ENCODE measurements around the gene MYRFL. TPM values are rescaled to one million over a fixed set of nuclear protein-coding genes. Genes with fewer than 3 reads are reported as not detected.

MYRFL gene
- total RNA-seq, 1 experiment from 2014 or later, result 0.57 TPM

GRCh38 chr12:69905801-69906200, 80.8 kb downstream of the MYRFL start:
- no peaks in the 10 kb centered on the region for H3K23me2 ChIP-seq (ENCODE audit: insufficient read length, low read depth, low read length, poor library complexity, severe bottlenecking)
- no peak overlapping the region for H2BK12ac ChIP-seq (ENCODE audit: insufficient read length, low read depth, low read length)
- H3T11ph ChIP-seq (ENCODE audit: low read length), result no peak overlapping the region
- Mint-ChIP-seq H3K27ac (no peak overlapping the region), H3K4me1 (peaks cover 11 to 16% of the 10 kb centered on the region in 2 experiments), H3K36me3 (ENCODE audit: insufficient read depth in 1 of 3, low read depth in 3 of 3) (no peaks in the 10 kb centered on the region; a peak in 1 of 7 replicates), H3K4me3 (no peak overlapping the region), H3K27me3 (ENCODE audit: low read depth) (no peaks in the 10 kb centered on the region), H3K9me3 (no peaks in the 10 kb centered on the region)
- no peaks in the 10 kb centered on the region for H3K27me3 ChIP-seq (ENCODE audit: insufficient read depth, low read length)
- no peaks in the 10 kb centered on the region for H3K9me3 ChIP-seq (ENCODE audit: control insufficient read depth, low read depth, low read length)
- no peaks in the 10 kb centered on the region for H3K79me1 ChIP-seq (ENCODE audit: insufficient read depth, low read depth, low read length, poor library complexity, severe bottlenecking)
- no peak overlapping the region for H2BK120ac ChIP-seq (ENCODE audit: low read depth, low read length, poor library complexity, severe bottlenecking)
- no peak overlapping the region for H2BK15ac ChIP-seq (ENCODE audit: low read depth, low read length)
- no peak for DNase-seq
- H3K9ac ChIP-seq (ENCODE audit: extremely low read depth, insufficient read length, low read length), result no peak overlapping the region
- H2BK20ac ChIP-seq (ENCODE audit: low read depth, low read length, poor library complexity, severe bottlenecking), result no peak overlapping the region
- no peak overlapping the region for H3K56ac ChIP-seq (ENCODE audit: insufficient read length, low read depth, low read length)
- H3K18ac ChIP-seq (ENCODE audit: insufficient read length, low read depth, low read length), result no peak overlapping the region
- H2BK5ac ChIP-seq (ENCODE audit: insufficient read length, low read length), result no peak overlapping the region
- no peak overlapping the region for H4K8ac ChIP-seq (replicated peaks; ENCODE audit: insufficient read length, low read depth, low read length)
- H3K79me2 ChIP-seq (ENCODE audit: insufficient read depth, low read length), result no peaks in the 10 kb centered on the region
- H3K4me2 ChIP-seq (ENCODE audit: insufficient read depth, insufficient read length, low read length), result no peak overlapping the region
- H2AK5ac ChIP-seq (ENCODE audit: insufficient read length, low read length), result no peak overlapping the region
- no peak overlapping the region for H3K4ac ChIP-seq (ENCODE audit: low read depth, low read length)
- H4K20me1 ChIP-seq (ENCODE audit: control insufficient read depth, insufficient read depth, insufficient read length), result no peaks in the 10 kb centered on the region
- no peak overlapping the region for H3K27ac ChIP-seq (ENCODE audit: insufficient read length, low read depth, low read length)
- H4K91ac ChIP-seq (ENCODE audit: insufficient read length, low read depth, low read length), result no peak overlapping the region
- H4K5ac ChIP-seq (ENCODE audit: insufficient read length, low read depth, low read length), result no peak overlapping the region
- TF ChIP-seq, protein P1, sequence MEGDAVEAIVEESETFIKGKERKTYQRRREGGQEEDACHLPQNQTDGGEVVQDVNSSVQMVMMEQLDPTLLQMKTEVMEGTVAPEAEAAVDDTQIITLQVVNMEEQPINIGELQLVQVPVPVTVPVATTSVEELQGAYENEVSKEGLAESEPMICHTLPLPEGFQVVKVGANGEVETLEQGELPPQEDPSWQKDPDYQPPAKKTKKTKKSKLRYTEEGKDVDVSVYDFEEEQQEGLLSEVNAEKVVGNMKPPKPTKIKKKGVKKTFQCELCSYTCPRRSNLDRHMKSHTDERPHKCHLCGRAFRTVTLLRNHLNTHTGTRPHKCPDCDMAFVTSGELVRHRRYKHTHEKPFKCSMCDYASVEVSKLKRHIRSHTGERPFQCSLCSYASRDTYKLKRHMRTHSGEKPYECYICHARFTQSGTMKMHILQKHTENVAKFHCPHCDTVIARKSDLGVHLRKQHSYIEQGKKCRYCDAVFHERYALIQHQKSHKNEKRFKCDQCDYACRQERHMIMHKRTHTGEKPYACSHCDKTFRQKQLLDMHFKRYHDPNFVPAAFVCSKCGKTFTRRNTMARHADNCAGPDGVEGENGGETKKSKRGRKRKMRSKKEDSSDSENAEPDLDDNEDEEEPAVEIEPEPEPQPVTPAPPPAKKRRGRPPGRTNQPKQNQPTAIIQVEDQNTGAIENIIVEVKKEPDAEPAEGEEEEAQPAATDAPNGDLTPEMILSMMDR (conservative IDR thresholded peaks at IDR 0.05), result no peak
- H3K23ac ChIP-seq (ENCODE audit: insufficient read length, low read depth, low read length), result no peak overlapping the region
- H2AFZ ChIP-seq (ENCODE audit: low read length), result no peak overlapping the region
- no CpG with 5 or more reads among the region's 1 CpG for WGBS (ENCODE audit: extremely low coverage, insufficient read length, low lambda C conversion rate)
- H3K14ac ChIP-seq (ENCODE audit: insufficient read depth, low read length), result no peak overlapping the region
- H3K4me1 ChIP-seq (ENCODE audit: insufficient read depth, low read length), result peaks cover 2% of the 10 kb centered on the region; the same call in 1 of the 2 replicates
